GM19324 (cell line): ENCODE data around the gene IFNL3.

ENCODE experiments used
- ATAC-seq: cut with Tn5 transposase; IDR thresholded peaks from one replicate; pipeline ENCODE4 v1.9.1; 2021; ENCODE audit warnings: mild to moderate bottlenecking, moderate library complexity; ENCODE audit not compliant: unreplicated experiment, low FRiP score

The IFNL3 gene

GRCh38 chr19:39194832-39195542 lies 49.8 kb downstream of the IFNL3 start:
- no peak for ATAC-seq

GRCh38 chr19:39193803-39194202 lies 51.0 kb downstream of the IFNL3 start:
- no peak for ATAC-seq
